Endothelial cell of umbilical vein (primary cell): ENCODE measurements around the gene SLC18A3. TPM values are rescaled to one million over a fixed set of nuclear protein-coding genes. Genes with fewer than 3 reads are reported as not detected.

Source experiments
- BruUV-seq: library from RNA; stranded (reverse); fragments of 400-500 nt; replicated peaks from 2 replicates; lab custom pipeline; 2021; lab: Mats Ljungman, UMichigan
- CTCF ChIA-PET: fragments of 300-600, 350-600 bp; sonication (Branson Sonifier 250); formaldehyde crosslinking; loops from one replicate; lab custom pipeline; 2021; ENCODE audit warnings: antibody characterized with exemption, inconsistent platforms; lab: Charles Lee
- POLR2A ChIA-PET: fragments of 300-600, 350-600 bp; sonication (Branson Sonifier 250); formaldehyde crosslinking; loops from one replicate; lab custom pipeline; 2021; ENCODE audit warnings: antibody characterized with exemption, inconsistent platforms; lab: Charles Lee
- DNase-seq: peaks from one replicate; pipeline ENCODE4 v3.0.0-alpha.2; 2011; ENCODE audit warnings: low read depth, low spot score
- FAIRE-seq: peaks from 2 replicates; lab custom pipeline; 2011; peaks lifted over from hg19 to GRCh38; lab: Jason Lieb, UNC
- H2AFZ ChIP-seq: 2 replicates; pipeline ENCODE4 v1.6.0; 2012; ENCODE audit warnings: low read depth, low read length, control low read depth, inconsistent platforms
- H3K27ac ChIP-seq: 2 replicates; pipeline ENCODE4 v1.5.1; 2011; ENCODE audit warnings: low read depth, mild to moderate bottlenecking, control low read depth, low read length, moderate library complexity; ENCODE audit not compliant: insufficient read depth
- H3K27me3 ChIP-seq, 2 experiments: 2 replicates each; pipeline versions ENCODE4 v1.6.0 to v1.6.1; 2011; ENCODE audit warnings: low read length in 2 of 2, mixed read lengths in 1 of 2; ENCODE audit not compliant: control insufficient read depth in 2 of 2, insufficient read depth in 2 of 2
- H3K36me3 ChIP-seq, 2 experiments: 2 replicates in 1 of 2; 3 replicates in 1 of 2; pipeline ENCODE4 v1.5.1; 2011; ENCODE audit warnings: low read length in 2 of 2, mild to moderate bottlenecking in 1 of 2, moderate library complexity in 1 of 2; ENCODE audit not compliant: control insufficient read depth in 2 of 2, insufficient read depth in 2 of 2; ENCODE audit errors: extremely low read depth in 1 of 2
- H3K4me1 ChIP-seq: 3 replicates; pipeline ENCODE4 v1.5.1; 2011; ENCODE audit warnings: mild to moderate bottlenecking, low read length; ENCODE audit not compliant: control insufficient read depth, insufficient read depth; ENCODE audit errors: extremely low read depth
- H3K4me2 ChIP-seq: 2 replicates; pipeline ENCODE4 v1.6.1; 2011; ENCODE audit warnings: low read length, control low read depth, mixed read lengths; ENCODE audit not compliant: insufficient read depth
- H3K4me3 ChIP-seq, 3 experiments: fragments of 200-600 bp in 1 of 3; sonication (generic), shearing (Covaris generic) in 1 of 3; replicated peaks in 1 of 3; 2 replicates each; pipeline ENCODE4 v1.5.1; 2011 to 2016; ENCODE audit warnings: control low read depth in 3 of 3, low read length in 3 of 3, mild to moderate bottlenecking in 2 of 3, inconsistent platforms in 1 of 3, low read depth in 1 of 3, moderate library complexity in 1 of 3; ENCODE audit not compliant: insufficient read depth in 1 of 3
- H3K79me2 ChIP-seq: 2 replicates; pipeline ENCODE4 v1.6.0; 2012; ENCODE audit warnings: low read length, inconsistent platforms; ENCODE audit not compliant: control insufficient read depth, insufficient read depth
- H3K9ac ChIP-seq: replicated peaks from 2 replicates; pipeline ENCODE3; 2011; ENCODE audit warnings: low read length, control low read depth; ENCODE audit not compliant: insufficient read depth; ENCODE audit errors: extremely low read depth
- H3K9me1 ChIP-seq: replicated peaks from 3 replicates; pipeline ENCODE4 v1.6.0; 2011; ENCODE audit warnings: mild to moderate bottlenecking, low read length; ENCODE audit not compliant: control insufficient read depth, insufficient read depth; ENCODE audit errors: extremely low read depth
- H3K9me3 ChIP-seq: replicated peaks from 2 replicates; pipeline ENCODE4 v1.5.1; 2012; ENCODE audit warnings: low read length, inconsistent platforms; ENCODE audit not compliant: control insufficient read depth, insufficient read depth
- H4K20me1 ChIP-seq: replicated peaks from 2 replicates; pipeline ENCODE3; 2011; ENCODE audit warnings: mild to moderate bottlenecking, low read length; ENCODE audit not compliant: control insufficient read depth, insufficient read depth; ENCODE audit errors: extremely low read depth
- CTCF ChIP-seq, 2 donors: IDR thresholded peaks; 1 replicate in 1 of 2; 2 replicates in 1 of 2; pipeline ENCODE4 v1.5.1; 2011; ENCODE audit warnings: low read length in 2 of 2, mild to moderate bottlenecking in 2 of 2, moderate library complexity in 2 of 2, control low read depth in 1 of 2, inconsistent platforms in 1 of 2, low read depth in 1 of 2; ENCODE audit not compliant: insufficient read depth in 1 of 2; ENCODE audit errors: extremely low read depth in 1 of 2
- EZH2 ChIP-seq: IDR thresholded peaks from 2 replicates; pipeline ENCODE4 v1.6.1; 2012; ENCODE audit warnings: borderline replicate concordance, low read depth, mild to moderate bottlenecking, moderate library complexity, low read length, inconsistent platforms; ENCODE audit not compliant: severe bottlenecking
- FOS ChIP-seq: IDR thresholded peaks from 2 replicates; pipeline ENCODE4 v1.6.1; 2011; ENCODE audit warnings: mild to moderate bottlenecking, low read length, moderate library complexity, borderline replicate concordance; ENCODE audit not compliant: insufficient read depth
- GATA2 ChIP-seq: IDR thresholded peaks from 2 replicates; pipeline ENCODE4 v1.7.0; 2011; ENCODE audit warnings: low read depth, mild to moderate bottlenecking, moderate library complexity, mixed read lengths, low read length; ENCODE audit not compliant: insufficient read length, insufficient read depth
- JUN ChIP-seq: IDR thresholded peaks from 2 replicates; pipeline ENCODE4 v1.6.1; 2011; ENCODE audit warnings: borderline replicate concordance, low read depth; ENCODE audit not compliant: insufficient read length, insufficient read depth
- MAX ChIP-seq: IDR thresholded peaks from 2 replicates; pipeline ENCODE4 v1.6.1; 2011; ENCODE audit not compliant: insufficient read depth, insufficient read length
- MYC ChIP-seq: IDR thresholded peaks from one replicate; pipeline ENCODE4 v1.6.1; 2011; ENCODE audit warnings: mild to moderate bottlenecking, low read depth, low read length
- POLR2A ChIP-seq: IDR thresholded peaks from 2 replicates; pipeline ENCODE4 v1.6.1; 2012; ENCODE audit warnings: low read depth, mild to moderate bottlenecking, control low read depth, low read length
- POLR2AphosphoS5 ChIP-seq: IDR thresholded peaks from 2 replicates; pipeline ENCODE4 v1.6.1; 2012; ENCODE audit warnings: low read depth, mild to moderate bottlenecking, control low read depth, low read length, moderate library complexity; ENCODE audit not compliant: insufficient read depth
- dilution Hi-C: fragments of 300-500 bp; cut with MboI; formaldehyde crosslinking; loops from one replicate; pipeline ENCODE4 v1.15.0; 2019; ENCODE audit warnings: low sequenced_read_pairs; ENCODE audit not compliant: extremely low pct_ligation_motif_present
- intact Hi-C: fragments of 100-400 bp; cut with micrococcal nuclease; formaldehyde crosslinking; loops from one replicate; pipeline ENCODE4 v1.10.0; 2022
- polyA plus RNA-seq, 4 experiments: library from polyadenylated mRNA; depleted of rRNA in 3 of 4; stranded (reverse) in 3 of 4; unstranded in 1 of 4; fragments of >200 nt; gene quantifications; 2 replicates each; pipeline versions ENCODE4 v1.2.1 to v1.2.3, GENCODE V29; 2011 to 2012; ENCODE audit warnings: missing spikeins in 1 of 4
- total RNA-seq: library from RNA; stranded (reverse); gene quantifications from 2 replicates; pipeline ENCODE4 v1.2.3, GENCODE V29; 2021

Gene SLC18A3
- total and polyA plus RNA-seq, 2 donors (not counting 3 experiments of a cell fraction or from before 2014, with no cell fraction given), result not detected

- H3K27ac ChIP-seq, result no peak overlapping the region
- no peaks in the 10 kb centered on the region for H3K79me2 ChIP-seq
- no peak overlapping the region for H3K4me3 ChIP-seq
- H3K4me1 ChIP-seq, result no peaks in the 10 kb centered on the region
- dilution Hi-C loops (no loop called here), intact Hi-C loops (no loop called here)
- DNase-seq (no peak), FAIRE-seq (no peak)
- no peak overlapping the region for H3K4me2 ChIP-seq
- BruUV-seq, result no TSS peak
- no peak overlapping the region for H2AFZ ChIP-seq
- CTCF ChIA-PET, result interaction anchor here (0.9 kb wide), 1 partner anchor 22 kb away, joined by 3 read pairs; no protein-coding TSS in a partner anchor
- H3K9me3 ChIP-seq, result no peaks in the 10 kb centered on the region
- no peaks in the 10 kb centered on the region for H3K27me3 ChIP-seq
- H4K20me1 ChIP-seq, result no peaks in the 10 kb centered on the region
- no peaks in the 10 kb centered on the region for H3K9me1 ChIP-seq
- TF ChIP-seq POLR2AphosphoS5 (no peak), GATA2 (no peak), JUN (no peak), FOS (no peak), MYC (no peak), CTCF (IDR thresholded peaks at IDR 0.05; ENCODE audit: extremely low read depth in 1 of 2, insufficient read depth in 1 of 2, low read depth in 1 of 2, low read length in 2 of 2) (no peak), EZH2 (no peak), POLR2A (no peak), MAX (no peak)
- H3K9ac ChIP-seq, result no peak overlapping the region
- POLR2A ChIA-PET, result no interaction called here
- H3K36me3 ChIP-seq, result no peaks in the 10 kb centered on the region
These were observed 38.7 kb upstream of the SLC18A3 start for GRCh38 chr10:49571388-49571787.
